Activated CD4-positive, CD25-positive, alpha-beta regulatory T cell (primary cell): Measurements from ENCODE around the gene FOXL2.

Source experiments
- DNase-seq, 4 experiments: peaks; one replicate each; lab custom pipeline; 2025; lab: John Stamatoyannopoulos, UW

Gene FOXL2

DNA sequence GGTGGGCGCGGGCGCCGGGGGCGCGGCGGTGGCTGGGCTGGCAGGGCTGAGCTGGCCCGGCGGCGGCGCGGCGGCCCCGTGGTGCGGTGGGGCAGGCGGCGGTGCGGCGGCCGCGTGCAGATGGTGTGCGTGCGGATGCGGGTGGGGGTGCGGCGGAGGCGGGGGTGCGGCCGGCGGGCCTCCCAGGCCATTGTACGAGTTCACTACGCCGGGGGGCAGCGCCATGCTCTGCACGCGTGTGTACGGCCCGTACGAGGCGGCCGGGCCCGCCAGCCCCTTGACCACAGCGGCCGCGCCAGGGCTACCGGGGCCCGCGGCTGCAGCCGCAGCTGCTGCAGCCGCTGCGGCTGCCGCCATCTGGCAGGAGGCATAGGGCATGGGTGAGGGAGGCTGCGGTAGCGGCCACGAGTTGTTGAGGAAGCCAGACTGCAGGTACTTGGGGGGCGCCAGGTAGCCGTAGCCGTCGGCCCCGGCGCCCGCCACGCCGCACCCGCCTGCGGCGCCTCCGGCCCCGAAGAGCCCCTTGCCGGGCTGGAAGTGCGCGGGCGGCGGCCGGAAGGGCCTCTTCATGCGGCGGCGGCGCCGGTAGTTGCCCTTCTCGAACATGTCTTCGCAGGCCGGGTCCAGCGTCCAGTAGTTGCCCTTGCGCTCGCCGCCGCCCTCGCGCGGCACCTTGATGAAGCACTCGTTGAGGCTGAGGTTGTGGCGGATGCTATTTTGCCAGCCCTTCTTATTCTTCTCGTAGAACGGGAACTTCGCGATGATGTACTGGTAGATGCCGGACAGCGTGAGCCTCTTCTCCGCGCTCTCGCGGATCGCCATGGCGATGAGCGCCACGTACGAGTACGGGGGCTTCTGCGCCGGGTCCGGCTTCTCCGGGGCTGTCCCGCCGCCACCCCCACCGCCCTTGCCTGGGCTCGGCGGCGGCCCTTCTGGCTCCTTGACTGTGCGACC, 951 bp downstream of the FOXL2 start:
- DNase-seq = no peak

DNA sequence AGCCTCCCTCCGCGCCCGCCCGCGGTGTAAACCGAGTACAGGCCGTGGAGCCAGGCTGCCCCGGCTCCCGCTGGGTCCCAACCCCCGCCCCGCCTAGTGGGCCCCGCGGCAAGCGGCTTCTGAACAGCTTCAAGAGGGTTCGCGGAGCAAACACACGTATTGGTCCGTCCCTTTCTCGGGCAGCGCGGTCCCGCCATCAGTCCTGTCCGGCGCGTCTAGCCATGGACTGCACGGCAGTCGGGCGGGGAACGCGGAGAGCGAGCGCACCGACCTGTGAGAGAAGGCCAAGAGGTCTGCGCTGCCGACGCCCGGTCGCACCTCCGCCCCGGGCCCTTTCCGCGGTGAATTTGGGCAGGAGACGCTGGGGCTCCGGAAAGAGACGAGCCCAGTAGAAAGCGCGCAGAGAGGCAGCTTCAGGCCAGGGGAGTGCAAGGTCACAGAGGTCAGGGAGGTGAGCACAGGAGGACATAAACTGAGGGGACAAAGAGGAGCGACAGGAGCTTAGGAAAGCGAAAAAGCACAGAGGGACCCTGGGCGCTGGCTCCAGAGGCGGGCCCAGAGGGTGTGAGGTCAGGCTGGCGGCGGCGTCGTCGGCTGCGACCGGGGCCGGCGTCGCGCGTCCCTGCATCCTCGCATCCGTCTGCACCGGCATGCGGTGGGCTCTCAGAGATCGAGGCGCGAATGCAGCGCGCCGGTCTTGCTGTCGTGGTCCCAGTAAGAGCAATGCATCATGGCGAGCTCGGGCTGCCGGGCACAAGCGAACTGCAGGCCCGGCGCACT, 1.8 kb downstream of the FOXL2 start:
- DNase-seq = no peak

DNA sequence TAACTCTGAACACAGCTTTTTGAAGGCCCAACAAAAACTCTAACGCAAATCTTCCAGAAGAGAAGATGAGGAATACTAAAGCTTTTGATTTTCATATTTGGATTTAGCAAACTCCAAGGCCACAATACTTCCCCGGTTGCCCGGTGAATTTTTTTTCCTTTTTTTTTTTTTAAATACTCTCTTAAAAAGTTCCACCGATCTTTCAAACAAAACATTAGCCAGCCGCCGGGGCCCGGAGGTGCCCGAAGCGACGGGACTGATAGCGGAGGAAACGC, 2.3 kb downstream of the FOXL2 start:
- DNase-seq = no peak

DNA sequence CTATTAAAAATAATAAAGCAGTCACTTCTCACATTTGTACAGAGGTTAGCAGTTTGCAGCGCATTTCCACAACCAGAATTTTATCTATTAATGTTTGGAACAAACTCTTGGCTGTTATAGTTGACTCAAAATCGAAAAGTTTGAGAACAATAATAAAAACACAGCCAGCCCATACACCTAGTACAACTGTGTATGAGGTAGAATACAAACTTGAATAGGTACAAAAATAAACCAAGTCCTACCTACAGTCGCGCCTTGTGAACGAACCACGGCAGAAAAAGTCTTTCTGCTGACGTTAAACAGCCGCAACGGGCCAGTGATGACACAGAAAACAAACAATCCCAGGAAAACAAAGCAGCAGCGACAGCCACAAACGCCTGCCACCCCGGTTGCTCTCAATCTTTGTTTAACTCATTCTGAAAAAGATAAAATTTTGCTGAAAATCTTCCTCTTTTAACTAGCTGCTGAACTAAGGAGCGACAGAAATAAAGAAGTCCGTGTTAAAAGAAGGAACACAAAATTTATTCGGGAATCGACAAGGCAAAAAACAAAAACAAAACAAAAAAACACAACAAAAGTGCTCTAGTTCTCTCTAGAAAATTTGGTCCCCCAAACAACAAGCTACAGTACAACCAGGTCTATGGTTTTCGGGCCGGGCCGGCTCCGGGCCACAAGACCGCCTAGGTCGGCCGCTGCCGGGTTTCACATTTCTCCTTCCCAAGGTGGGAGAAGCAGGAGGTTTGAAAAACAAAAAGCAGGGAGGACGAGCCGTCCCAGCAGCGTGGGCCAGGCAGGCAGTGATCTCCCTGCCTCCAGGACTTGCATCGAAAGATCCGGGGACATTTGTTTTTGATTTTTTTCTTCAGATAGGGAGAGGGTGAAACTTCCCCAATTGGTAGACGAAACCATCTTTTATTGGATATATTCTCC, 2.9 kb downstream of the FOXL2 start:
- no peak for DNase-seq

DNA sequence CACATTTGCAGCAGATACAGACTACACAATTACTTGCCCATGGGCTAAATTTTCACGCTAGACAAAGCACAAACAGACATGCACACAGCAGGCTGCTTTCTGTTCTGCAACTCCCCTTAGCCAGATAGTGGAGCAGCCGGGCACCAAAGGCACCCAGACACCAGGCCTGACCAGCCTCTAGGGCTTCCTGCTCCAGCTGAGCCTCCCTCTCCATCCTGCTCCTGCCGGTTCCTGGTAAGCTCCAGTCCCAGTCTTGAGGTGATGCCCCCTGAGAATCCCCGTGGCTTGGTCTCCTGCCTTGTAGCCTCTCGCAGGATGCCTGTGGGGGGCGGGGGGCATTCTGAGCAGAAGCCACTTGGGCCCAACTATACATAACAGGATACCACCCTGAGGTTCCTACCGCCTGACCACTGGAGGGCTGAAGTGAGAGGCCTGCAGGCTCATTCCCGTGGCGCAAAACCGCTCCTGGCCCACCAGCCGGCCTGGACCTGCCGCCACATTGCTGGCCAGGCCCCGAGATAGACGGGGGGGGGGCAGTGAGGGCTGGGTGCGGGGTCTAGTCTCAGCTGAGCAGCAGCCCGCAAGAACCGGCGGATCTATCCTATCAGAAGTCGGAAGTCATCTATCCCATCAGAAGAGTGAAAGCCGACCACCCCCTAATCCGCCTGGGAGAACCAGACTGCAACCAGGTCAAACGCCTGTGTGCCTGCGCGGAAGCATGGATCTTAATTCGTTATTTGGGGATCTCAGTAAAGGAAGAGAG, 3.9 kb downstream of the FOXL2 start:
- no peak for DNase-seq

DNA sequence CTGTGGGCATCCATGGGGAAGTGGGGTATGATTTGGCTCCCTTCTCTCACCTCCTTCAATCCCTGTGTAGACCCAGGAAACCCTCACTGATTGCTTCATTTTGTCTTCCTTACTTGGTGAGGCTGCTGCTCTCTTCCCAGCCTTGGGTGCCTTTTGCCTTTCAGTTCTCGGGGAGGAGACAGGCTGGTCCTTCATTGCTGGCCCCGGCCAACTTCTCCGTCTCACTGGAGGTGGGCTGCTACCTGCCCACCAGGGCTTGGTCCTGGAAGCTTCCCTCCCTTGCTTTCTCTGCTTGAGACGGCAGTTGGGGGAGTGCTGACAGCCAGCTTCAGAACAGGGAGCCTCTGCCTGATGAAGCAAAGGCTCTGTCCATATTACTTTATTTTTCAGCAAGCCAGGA, 4.7 kb downstream of the FOXL2 start:
- no peak for DNase-seq

DNA sequence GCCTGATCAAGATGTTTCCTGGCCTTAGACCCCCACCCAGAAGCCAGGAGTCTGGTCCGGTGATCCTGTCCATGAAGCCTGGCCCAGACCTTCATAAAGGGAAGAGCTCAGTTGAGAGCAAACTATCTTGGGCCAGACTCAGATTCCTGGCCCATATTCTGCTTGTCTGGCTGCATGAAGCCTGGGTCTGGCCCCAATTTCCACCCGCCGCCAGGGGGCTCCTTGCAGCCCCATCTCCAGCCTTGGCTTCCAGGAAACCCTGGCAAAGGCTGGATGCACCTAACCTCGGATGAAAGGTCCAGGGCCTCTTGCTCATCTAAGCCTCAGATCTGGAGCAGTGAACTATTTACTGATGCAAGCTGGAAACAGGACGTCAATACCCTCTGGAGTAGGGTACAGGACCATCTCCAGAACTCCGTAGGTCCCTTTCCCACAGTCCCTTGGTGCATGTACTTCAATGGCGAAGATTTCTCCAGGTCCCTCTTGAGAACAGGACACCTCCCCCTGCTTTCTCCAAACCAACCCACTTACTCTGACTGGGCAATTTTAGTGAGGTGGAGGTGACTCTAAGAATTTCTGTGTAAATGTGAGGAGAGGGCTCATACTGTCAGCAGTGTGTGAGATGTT, 5.6 kb downstream of the FOXL2 start:
- DNase-seq = no peak

DNA sequence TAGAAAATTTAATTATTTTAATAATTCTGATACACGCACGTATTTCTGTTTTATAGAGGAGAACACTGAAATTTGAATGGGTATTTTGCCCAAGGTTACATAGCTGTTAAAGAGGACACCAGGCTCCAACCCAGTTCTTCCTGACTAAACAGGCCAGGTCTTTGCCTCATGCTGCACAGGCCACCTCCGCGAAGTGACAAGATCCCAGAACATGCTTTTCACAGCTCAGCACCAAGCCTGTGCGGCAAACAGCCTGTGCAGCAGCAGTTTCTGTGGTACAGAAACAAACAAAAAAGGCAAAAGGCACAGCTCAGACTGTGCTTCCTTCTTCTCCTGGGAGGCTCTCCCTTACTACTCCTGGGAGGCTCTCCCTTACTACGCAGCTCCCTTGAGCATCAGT, 6.5 kb downstream of the FOXL2 start:
- DNase-seq = no peak

DNA sequence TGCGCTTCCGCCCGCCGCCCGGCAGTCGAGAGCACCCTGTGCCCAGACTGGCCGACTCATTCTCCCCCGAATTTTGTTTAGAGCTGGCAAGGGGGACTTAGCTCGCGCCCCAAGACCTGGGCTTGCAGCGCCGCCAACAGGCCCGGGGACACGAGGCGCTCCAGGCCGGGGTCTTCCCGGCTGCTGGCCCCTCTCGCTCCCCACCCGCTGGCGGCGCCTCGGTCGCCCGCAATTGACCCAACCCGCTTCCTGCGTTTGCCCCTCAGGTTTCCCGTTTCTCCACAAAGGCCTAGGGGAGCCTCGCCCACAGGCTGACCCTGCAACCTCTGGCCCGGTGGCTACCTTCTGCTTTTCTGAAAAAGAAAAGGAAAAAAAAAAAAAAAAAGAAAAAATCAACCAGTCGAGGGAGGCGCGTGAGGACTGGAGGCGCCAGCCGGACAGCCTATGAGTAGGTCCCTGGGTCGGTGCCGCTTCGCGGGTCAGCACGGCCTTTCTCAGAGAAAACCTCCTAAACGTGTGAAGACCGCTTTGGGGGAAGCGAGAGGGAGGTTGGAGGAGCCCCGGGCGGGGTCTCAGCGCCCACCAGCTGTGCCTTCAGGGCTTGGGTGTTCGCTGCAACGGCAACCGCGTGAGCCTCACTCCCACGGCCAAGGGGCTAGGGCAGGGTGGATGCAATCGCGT, 7.2 kb downstream of the FOXL2 start:
- DNase-seq = no peak

DNA sequence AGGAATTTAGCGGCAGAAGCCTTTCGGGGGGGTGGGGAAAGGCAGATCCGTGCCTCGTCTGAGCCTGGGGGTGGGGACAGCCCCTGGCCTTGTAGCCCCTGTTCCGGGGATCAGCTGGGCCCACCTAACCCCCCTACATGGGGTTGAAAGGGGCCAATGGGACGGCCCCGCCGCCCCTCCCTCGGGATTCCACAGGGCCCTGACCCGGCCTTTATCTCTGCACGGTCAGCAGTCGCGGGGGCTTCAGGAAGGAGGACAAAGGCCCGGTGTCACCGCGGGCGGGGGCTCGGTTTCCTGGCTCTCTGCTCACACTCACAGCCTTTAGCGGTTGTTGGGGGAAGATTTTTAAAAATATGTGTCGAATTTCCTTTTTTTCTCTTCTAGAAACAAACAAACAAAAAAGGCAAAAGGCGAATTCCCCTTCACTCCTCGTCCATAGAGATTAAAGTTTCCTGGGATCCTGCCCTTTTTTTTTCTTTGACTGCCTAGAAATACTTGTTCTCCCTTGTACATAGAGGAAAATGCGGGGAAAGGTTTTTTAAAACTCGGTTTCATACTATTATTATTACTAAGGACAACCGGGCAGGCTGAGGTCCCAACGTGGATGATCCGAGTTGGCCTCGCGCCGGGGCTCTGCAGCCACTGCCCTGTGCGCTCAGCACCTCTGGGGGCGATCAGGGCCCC, 7.9 kb downstream of the FOXL2 start:
- DNase-seq = no peak

DNA sequence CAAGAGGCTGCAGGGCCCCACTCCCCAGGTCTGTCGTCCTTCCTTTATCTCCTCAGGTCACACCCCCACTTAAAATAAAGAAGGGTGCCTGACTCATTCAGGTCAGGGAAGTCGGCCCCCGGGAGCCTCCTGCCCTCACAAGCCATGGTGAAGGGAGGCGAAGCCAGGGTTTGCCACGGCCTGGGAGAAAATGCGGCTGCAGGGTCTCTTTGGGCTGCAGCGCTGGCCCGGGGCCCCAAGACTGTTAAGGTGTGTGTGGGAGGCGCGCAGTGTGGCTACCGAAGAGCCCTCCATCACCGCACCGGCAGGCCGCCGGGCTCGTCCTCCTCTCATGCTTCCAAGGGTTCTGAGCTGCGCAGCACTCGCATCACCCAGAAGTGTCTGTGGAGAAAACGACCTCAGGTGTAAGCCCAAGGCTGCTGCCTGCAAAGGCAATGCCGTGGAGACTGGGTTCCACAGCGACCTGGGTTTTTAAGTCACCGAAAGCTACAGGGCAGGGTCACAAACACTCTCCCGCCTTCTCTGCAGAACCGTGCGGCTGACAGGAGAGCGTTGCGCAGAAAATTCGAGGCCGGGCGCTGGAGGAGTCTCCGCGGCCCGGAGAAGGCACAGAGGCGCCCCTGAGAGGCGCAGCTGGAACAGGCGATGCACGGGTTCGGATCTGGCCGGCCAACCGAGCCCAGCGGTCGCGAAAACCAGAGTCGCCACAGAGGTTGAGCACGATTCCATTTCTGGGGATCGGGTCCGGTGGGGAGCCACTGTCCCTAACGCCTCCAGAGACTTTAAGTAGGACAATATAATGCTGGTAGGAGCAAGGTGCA, 8.7 kb downstream of the FOXL2 start:
- DNase-seq = no peak

DNA sequence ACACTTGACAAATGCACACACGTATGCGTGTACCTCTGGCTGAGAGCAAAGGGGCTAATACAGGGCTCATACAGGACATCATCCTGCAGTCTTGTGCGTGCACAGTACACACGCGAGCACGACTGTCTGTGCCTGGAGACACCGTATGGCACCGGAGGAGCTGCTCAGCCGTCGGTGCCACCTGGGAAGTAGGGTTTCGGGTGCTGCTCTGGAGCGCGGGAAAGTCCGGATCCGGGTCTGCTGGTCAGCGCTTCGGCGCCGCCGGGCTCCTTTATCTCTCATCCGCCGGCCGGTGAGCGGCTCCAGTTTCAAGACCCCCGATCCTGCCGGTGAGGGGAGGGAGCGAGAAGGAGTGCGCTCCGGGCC, 9.3 kb downstream of the FOXL2 start:
- no peak for DNase-seq

DNA sequence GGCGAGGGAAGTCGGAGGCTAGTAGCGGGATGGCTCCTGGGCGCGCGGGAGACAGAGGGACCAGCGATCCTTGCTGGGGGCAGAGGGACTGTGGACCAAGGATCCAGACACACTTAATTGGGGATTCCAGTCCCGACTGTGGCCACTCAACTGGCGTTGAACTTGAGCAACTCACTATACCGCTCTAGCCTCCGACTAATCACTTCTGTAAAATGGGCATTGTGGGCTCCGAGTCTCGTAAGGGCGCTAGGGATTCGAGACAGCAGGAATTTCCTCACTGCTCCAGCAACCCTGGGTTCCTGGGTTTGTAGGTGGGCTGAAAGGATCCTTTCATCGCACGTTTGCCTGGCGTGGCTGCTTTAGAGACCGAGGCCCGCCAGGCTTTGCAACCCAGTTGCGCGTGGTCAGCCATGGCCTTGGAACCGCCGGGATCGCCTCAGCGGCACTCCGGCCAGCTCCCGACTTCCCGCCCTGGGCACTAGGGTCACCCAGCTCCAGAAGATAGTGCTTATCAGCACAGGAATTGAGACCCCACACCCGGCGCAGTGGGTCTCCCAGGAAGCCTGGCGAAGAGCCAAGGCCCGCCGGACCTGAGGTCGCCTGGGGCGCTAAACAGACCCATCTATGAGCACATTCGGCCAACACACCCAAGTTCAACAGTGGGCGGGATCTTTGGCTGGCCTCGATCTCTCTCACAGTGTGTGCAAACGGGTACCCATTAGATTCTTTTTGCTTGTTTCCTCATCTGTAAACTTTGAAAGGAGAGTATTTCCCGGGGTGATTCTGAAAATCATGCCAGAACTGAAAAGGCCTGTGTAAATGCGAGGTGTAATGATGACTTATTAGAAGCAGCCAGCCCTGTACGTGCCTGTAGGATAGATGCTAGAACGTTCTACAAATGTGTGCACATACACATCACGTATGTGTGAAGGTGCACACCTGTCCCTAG, 9.9 kb downstream of the FOXL2 start:
- DNase-seq = no peak

DNA sequence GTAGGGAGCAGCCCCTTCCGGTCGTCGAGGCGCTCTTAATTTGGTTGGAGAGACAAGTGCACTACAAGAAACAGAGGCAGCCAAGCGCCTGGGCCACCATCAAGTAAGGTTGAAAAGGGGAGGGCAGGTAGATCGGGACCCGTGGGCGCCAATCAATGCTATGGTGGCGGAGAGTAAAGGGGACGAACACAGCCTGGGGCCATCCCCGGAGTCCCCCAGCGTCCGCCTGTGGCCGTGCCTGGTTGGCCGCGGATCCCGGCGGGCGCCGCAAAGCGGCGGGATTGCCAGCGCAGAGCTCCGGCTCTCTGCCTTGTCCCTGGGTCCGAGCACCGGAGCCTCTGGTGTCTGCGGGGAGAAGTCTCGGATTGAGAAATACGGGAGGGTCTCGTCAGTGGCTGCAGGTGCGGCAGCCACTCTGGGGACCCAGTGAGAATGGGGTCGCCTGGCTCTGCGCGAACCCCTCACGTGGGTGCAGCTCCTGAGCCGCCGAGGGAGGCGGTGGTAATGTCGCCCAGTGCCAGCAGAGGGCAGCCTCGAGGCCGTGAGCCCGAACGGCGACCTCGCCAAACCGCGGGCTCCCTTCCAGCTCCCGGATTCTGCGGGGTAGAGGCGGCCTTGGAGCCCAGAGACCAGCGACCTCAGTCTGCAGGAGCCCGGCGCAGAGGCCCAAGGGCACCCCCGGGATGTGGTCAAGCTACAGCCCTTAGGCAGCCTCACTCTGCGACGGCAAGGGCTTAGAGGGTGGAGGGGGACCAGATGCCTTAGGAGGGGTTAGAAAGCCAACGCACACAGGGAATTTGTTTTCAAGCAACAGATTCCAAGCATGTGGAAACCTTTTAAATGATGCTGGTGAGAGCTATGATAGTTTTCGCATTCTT, 10.8 kb downstream of the FOXL2 start:
- peak; percentile 24 to 59 (median 43) for DNase-seq

DNA sequence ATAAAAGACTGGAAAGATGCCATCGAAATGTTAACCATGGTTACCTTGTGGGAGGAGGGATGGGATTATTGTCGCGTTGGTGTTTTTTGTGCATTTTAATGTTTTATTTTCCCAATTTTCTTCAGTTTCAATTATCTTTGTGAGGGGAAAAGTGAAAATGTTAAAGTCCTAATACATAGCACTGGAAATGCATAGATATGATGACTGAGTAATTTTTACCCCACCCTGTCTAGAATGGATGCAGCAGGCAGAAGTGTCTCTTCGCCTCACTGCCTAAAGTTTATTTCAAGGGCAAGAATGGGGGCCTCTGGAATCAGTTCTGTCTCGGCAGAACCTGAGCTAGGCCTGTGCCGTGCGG, 11.5 kb downstream of the FOXL2 start:
- DNase-seq = no peak

DNA sequence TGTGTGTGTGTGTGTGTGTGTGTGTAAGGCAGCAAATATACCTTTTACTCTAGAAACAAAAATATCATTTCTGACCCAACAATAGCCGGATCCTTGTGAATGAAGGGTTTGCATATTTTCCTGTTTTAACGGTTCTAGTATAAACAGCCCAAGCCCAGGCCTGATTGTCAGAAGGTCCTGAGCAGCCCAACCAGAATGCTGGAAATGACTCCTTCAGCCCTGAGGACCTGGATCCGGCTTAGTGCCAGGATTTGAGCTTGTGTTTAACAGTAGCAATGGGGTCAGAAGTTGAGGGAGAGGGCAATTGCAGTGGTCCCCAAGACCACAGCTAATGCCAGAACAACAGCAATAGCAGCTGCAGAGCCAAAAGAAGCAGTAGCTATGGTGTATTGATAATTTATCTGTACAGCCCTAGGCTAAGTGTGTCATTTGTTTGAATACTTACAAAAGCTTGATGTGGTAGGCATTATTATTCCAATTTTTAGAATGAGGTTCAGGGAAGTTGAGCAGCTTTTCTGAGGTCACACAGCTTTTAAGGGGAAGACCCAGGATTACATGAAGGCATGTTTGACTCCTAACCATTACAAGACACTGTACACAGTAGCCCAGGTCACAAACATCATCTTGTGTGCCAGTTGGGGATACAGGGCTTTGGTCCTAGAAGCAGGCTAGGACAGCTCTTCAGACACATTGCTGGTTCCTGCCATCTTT, 12.8 kb downstream of the FOXL2 start:
- DNase-seq = no peak
